ENCODE measurements around the gene BCL3. TPM values are rescaled to one million over a fixed set of nuclear protein-coding genes. Genes with fewer than 3 reads are reported as not detected.

Gene BCL3
- total and polyA plus RNA-seq, 2 of the 13 experiments (the other 11 are each of a cell fraction or from before 2014, with no cell fraction given), result 2.3 to 4.0 TPM

DNA sequence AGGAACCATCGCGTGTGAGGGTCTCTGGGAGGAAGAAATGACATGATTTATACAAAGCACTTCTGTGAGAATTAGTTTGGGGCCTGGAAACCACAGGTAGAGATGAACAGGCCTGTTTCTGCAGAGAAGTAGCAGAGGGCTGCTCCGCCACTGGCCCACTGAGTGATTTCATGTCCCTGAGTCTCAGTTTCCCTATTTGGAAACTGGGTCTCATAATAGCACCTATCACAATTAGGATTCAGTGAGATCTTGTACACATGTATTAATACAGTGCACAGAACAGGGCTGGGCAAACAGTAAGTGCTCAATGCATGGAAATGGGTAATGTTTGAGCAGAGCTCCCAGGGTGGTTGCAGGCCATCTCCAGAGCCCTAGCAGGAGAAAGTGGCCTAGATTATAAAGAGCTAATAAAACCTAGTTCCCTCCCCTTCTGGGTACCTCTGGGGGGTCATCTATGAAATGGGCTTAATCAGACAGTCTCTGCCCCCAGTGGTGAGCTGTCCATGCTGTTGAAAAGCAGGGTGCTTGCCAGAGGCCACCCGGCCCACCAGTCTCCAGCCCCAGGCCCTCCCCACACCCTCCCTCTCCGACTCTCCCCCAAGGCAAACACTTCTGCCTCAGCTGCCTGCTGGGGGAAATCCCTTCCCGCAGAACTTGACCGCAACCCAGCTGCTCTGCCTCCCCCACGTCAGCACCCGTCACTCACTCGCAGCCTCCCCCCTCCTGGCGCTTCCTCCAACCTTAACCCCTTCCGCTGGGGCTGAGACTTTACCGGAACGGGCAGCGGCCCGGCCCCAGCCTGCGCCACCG lies 4.5 kb downstream of the BCL3 start (continued):
- TF ChIP-seq POLR2G (IDR thresholded peaks at IDR 0.05; ENCODE audit: low read depth, low read length) (no peak), CREM (IDR thresholded peaks at IDR 0.05) (peak; percentile 46; the same call in 1 of the 2 replicates), CREM (CRISPR knock-in tag; IDR thresholded peaks at IDR 0.05) (no peak), PAXIP1 (CRISPR knock-in tag; conservative IDR thresholded peaks at IDR 0.05) (0 out of 2 replicates have a peak, but pooled peaks have one; percentile 32), RARG (CRISPR knock-in tag; IDR thresholded peaks at IDR 0.05; ENCODE audit: low read depth) (no peak), SATB2 (CRISPR knock-in tag; IDR thresholded peaks at IDR 0.05) (no peak), MTF1 (CRISPR knock-in tag; IDR thresholded peaks at IDR 0.05) (no peak), TAF15 (IDR thresholded peaks at IDR 0.05; ENCODE audit: low read depth, low read length, poor library complexity, severe bottlenecking) (no peak), ZNF468 (CRISPR knock-in tag; IDR thresholded peaks at IDR 0.05) (no peak), REPIN1 (CRISPR knock-in tag; IDR thresholded peaks at IDR 0.05; ENCODE audit: borderline replicate concordance, low read depth) (no peak), ZBTB4 (CRISPR knock-in tag; IDR thresholded peaks at IDR 0.05; ENCODE audit: borderline replicate concordance) (peak; percentile 53; the same call in 1 of the 2 replicates), ZNF737 (CRISPR knock-in tag; IDR thresholded peaks at IDR 0.05; ENCODE audit: borderline replicate concordance) (no peak), MAZ (IDR thresholded peaks at IDR 0.05; ENCODE audit: borderline replicate concordance, low read depth, low read length) (no peak), MAZ (CRISPR knock-in tag; IDR thresholded peaks at IDR 0.05; ENCODE audit: low read depth) (no peak), PHF21A (CRISPR knock-in tag; IDR thresholded peaks at IDR 0.05) (no peak; the same call in 1 of the 2 replicates), ZUFSP (CRISPR knock-in tag; IDR thresholded peaks at IDR 0.05; ENCODE audit: borderline replicate concordance) (no peak), ZNF329 (CRISPR knock-in tag; IDR thresholded peaks at IDR 0.05; ENCODE audit: low read depth) (no peak)
- TF ChIP-seq, protein P1, sequence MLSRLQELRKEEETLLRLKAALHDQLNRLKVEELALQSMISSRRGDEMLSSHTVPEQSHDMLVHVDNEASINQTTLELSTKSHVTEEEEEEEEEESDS (CRISPR knock-in tag; IDR thresholded peaks at IDR 0.05; ENCODE audit: borderline replicate concordance), result no peak
- TF ChIP-seq, protein P2, sequence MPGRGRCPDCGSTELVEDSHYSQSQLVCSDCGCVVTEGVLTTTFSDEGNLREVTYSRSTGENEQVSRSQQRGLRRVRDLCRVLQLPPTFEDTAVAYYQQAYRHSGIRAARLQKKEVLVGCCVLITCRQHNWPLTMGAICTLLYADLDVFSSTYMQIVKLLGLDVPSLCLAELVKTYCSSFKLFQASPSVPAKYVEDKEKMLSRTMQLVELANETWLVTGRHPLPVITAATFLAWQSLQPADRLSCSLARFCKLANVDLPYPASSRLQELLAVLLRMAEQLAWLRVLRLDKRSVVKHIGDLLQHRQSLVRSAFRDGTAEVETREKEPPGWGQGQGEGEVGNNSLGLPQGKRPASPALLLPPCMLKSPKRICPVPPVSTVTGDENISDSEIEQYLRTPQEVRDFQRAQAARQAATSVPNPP (CRISPR knock-in tag; IDR thresholded peaks at IDR 0.05), result no peak
